SK-N-MC (cell line): ENCODE measurements around the gene RPP21.
A peak's percentile ranks its signal among the peaks of the same experiment; 100 is the strongest.

ENCODE experiments used
- DNase-seq: peaks from one replicate; pipeline ENCODE4 v3.0.0-alpha.2; 2011; ENCODE audit warnings: low read depth, low spot score
- H3K27ac ChIP-seq: fragments of 200-600 bp; sonication (generic); 2 replicates; pipeline ENCODE4 v1.5.1; 2016; ENCODE audit warnings: mixed run types
- H3K36me3 ChIP-seq: fragments of 200-600 bp; sonication (generic); 2 replicates; pipeline ENCODE4 v1.6.1; 2017; ENCODE audit warnings: antibody characterized with exemption, low read length, mixed read lengths; ENCODE audit not compliant: insufficient read depth
- H3K4me3 ChIP-seq: fragments of 200-600 bp; sonication (generic); 2 replicates; pipeline ENCODE4 v1.5.1; 2016
- H3K9ac ChIP-seq: fragments of 200-600 bp; sonication (generic); 2 replicates; pipeline ENCODE4 v1.8.0; 2017; ENCODE audit warnings: mixed run types, mixed read lengths; ENCODE audit not compliant: insufficient read length
- H3K9me3 ChIP-seq: fragments of 200-600 bp; sonication (generic); 2 replicates; pipeline ENCODE4 v1.6.1; 2017; ENCODE audit warnings: low read depth, mild to moderate bottlenecking, antibody characterized with exemption, low read length, moderate library complexity, mixed read lengths
- EZH2 ChIP-seq: fragments of 200-600 bp; sonication (generic); IDR thresholded peaks from one replicate; pipeline ENCODE4 v1.6.1; 2017; ENCODE audit warnings: antibody characterized with exemption
- FOXP2 ChIP-seq: optimal IDR thresholded peaks from 2 replicates; pipeline ENCODE3; 2011; ENCODE audit warnings: mild to moderate bottlenecking, moderate library complexity; ENCODE audit not compliant: insufficient read depth; ENCODE audit errors: extremely low read length, control extremely low read depth
- POLR2AphosphoS5 ChIP-seq: IDR thresholded peaks from 2 replicates; pipeline ENCODE4 v1.6.1; 2012; ENCODE audit warnings: mild to moderate bottlenecking, low read depth, low read length, borderline replicate concordance

Gene RPP21

DNA sequence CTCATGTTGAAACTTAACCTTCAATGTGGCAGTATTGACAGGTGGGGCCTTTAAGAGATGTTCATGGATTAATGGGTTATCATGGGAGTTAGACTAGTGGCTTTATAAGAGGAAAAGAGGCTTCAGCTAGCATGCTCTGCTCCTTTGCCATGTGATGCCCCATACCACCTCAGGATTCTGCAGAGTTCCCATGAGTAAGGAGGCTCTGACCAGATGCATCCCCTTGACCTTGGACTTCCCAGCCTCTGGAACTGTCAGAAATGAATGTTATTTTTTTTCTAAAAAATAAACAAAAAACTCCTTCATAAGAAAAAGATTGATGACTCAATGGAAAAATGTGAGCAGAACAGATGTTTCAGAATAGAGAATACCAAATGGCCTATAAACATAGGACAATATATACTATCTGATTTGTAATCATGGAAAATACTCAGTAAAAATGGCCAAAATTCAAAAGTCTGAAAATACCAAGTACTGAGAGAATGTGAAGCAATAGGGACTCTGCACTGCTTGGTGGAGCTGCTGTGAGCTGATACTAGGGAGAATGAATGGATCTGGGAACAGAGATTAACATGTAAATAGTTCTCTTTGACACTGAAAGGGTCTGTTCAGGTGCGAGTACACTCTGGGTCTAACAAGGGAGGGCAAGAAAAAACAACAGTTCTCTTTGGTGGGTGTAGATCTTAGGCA lies 25.7 kb upstream of the RPP21 start:
- Histone ChIP-seq H3K9ac (no peak overlapping the region), H3K9me3 (no peaks in the 10 kb centered on the region), H3K4me3 (no peak overlapping the region), H3K36me3 (peaks cover 49% of the 10 kb centered on the region), H3K27ac (no peak overlapping the region)
- no peak for TF ChIP-seq POLR2AphosphoS5
- no peak for TF ChIP-seq FOXP2
- no peak for TF ChIP-seq EZH2
- no peak for DNase-seq

DNA sequence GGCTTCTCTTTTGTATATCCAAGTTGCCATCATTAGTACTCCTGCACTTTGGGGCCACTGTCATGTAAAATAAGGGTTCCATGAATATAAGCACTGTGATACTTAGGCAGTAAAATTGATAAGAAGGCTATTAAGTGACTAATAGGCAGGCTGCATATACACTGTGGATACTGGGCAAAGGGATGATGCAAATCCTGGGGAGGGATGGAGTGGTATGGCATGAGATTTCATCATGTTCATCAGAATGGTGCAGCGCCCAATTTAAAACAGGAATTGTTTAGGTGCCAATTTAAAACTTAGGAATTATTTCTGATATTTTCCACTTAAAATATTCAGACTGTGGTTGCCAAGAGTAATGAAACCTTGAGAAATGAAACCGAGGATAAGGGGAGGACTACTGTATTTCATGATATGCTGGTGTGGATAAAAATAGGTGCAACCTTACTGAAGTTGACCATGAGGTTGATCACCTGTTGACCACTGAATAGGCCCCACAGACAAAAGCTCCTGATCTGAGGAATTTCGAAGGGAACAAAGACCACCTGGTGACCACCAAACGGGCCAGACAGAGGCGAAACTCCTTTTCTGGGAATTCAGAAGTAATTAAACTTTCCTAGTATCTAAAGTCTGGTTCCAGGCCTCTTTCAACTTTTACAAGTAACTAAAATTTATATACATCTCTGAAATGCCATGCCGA lies 23.1 kb upstream of the RPP21 start:
- Histone ChIP-seq H3K27ac (peak overlapping the region; percentile 63; the same call in 1 of the 2 replicates), H3K9ac (peak overlapping the region; percentile 34), H3K36me3 (peaks cover 25% of the 10 kb centered on the region), H3K9me3 (no peaks in the 10 kb centered on the region), H3K4me3 (no peak overlapping the region)
- DNase-seq, result no peak
- TF ChIP-seq FOXP2 (no peak), POLR2AphosphoS5 (no peak)

DNA sequence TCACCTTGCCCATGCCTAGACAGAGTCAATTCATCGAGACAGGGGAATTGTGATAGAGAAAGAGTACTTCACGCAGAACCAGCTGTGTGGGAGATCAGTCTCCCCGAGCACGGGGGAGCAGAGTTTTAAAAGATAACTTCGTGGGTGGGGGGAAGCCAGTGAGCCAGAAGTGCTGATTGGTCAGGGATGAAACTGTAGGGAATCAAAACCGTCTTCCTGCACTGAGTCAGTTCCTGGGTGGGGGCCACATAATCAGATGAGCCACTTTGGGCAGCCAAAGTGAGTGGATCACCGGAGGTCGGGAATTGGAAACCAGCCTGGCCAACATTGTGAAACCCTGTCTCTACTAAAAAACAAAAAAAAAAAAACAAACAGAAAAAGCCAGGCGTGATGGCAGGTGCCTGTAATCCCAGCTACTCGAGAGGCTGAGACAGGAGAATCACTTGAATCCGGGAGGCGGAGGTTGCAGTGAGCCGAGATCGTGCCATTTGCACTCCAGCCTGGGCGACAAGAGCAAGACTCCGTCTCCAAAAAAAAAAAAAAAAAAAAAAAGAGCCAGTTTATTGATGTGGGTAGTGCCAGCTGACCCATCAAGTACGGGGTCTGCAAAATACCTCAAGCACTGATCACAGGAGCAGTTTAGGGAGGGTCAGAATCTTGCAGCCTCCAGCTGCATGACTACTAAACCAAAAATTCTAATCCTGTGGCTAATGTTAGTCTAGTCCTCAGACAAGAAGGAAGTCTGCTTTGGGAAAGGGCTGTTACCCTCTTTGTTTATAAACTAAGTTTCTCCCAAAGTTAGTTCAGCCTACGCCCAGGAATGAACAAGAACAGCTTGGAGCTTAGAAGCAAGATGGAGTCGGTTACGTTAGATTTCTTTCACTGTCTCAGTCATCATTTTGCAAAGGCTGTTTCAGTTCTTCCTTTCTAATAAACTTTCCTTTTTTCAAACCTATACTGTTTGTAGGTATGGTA lies 22.1 kb upstream of the RPP21 start:
- no peak overlapping the region for H3K9ac ChIP-seq
- peak overlapping the region; percentile 63; the same call in 1 of the 2 replicates for H3K27ac ChIP-seq
- DNase-seq, result no peak
- no peak overlapping the region for H3K4me3 ChIP-seq
- peaks cover 20% of the 10 kb centered on the region for H3K36me3 ChIP-seq
- H3K9me3 ChIP-seq, result no peaks in the 10 kb centered on the region
- TF ChIP-seq FOXP2, result no peak

DNA sequence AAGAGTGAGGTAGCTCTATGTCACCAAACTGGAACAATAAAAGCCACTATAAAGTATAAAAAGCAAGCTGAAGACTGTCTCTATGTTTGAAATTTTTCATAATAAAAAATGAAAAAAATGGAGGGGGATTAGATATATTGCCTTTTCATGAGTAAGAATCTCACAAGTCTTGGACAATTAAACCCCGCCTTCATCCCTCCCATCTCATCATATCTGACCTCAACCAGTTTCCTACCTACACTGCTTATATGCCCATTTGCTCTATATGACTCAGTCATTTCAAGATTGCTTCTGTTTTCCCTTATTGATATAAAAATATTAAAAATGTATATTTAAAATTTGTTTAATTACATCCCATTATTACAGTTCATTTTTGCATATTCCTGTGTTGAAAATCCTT lies 21.1 kb upstream of the RPP21 start:
- peaks cover 19% of the 10 kb centered on the region for H3K36me3 ChIP-seq
- DNase-seq, result no peak
- no peak for TF ChIP-seq EZH2
- TF ChIP-seq POLR2AphosphoS5, result no peak
- TF ChIP-seq FOXP2, result no peak
- H3K9me3 ChIP-seq, result no peaks in the 10 kb centered on the region
- H3K4me3 ChIP-seq, result no peak overlapping the region
- H3K27ac ChIP-seq, result no peak overlapping the region
- H3K9ac ChIP-seq, result no peak overlapping the region

DNA sequence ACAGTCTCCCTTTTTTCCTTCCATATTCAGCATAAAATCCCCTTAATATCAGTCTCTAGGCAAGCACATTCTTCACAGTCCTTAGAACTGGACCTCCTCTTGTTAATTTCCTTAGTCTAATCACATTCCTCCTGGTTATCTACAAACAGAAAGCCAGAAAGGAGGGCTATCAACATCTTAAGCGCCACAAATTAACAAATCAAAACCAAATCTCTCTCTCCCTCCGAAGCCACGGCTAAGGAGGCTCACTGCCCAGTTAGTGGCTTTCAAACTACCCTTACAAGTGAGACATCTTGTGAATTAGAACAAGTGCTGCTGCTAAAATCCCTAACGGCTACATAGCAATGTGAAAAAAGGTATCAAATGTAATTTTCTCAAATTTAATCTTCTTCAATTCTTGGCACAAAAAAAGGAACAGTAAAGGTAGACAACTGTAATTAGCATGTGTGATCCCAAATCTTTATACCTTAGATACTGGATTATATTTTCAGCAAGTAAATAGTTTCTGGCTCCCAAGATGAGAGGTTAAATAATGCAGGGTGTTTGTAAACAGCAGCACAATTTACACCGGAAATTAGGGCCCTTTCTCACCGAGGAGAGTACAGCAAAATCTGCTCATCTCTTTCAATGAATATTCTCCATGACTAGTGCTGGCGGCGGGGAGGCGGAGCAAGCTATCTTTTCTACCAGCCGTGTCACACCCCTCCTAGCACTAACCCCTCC lies 19.6 kb upstream of the RPP21 start:
- H3K36me3 ChIP-seq, result peaks cover 22% of the 10 kb centered on the region
- peak overlapping the region; percentile 88 for H3K9ac ChIP-seq
- H3K27ac ChIP-seq, result 0 out of 2 replicates have a peak overlapping the region, but pooled peaks have one; percentile 10
- no peaks in the 10 kb centered on the region for H3K9me3 ChIP-seq
- DNase-seq, result no peak
- peak overlapping the region; percentile 96 for H3K4me3 ChIP-seq
- no peak for TF ChIP-seq FOXP2
- TF ChIP-seq POLR2AphosphoS5, result no peak
- TF ChIP-seq EZH2, result no peak

DNA sequence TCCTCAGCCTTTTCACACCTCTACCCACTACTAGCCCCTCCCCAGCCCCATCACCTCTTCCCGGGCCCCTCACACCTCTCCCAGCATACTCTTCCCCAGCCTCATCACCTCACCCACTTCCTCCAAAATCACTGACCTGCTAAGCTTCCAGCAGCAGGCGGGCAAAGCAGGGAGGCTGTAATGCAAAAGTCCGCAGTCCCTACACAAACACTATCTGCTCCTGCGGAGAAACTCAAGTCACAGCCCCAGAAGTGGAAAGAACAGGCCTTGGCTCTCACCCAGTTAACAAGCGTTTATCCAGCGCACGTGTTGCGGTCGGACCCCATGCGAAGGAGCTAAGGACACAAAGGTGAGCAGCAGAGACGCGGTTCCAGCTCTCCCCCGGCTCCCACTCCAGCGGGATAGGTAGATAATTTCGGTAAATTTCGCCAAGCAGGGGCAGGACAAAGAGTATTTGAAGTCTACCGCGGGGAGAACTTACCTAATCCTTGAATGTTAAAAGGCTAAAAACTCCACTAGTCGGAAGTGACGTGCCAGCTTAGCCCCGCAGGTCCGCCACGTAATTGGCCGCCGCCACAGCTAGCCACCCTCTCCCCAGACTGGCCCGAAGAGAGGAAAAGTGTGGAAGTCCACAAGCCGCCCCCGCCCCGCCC lies 19.0 kb upstream of the RPP21 start:
- H3K4me3 ChIP-seq, result peak overlapping the region; percentile 96
- peak; percentile 44 for DNase-seq
- H3K9me3 ChIP-seq, result no peaks in the 10 kb centered on the region
- peak overlapping the region; percentile 91 for H3K27ac ChIP-seq
- peak; percentile 18 for TF ChIP-seq POLR2AphosphoS5
- no peak for TF ChIP-seq FOXP2
- H3K9ac ChIP-seq, result peak overlapping the region; percentile 88
- peaks cover 27% of the 10 kb centered on the region for H3K36me3 ChIP-seq

DNA sequence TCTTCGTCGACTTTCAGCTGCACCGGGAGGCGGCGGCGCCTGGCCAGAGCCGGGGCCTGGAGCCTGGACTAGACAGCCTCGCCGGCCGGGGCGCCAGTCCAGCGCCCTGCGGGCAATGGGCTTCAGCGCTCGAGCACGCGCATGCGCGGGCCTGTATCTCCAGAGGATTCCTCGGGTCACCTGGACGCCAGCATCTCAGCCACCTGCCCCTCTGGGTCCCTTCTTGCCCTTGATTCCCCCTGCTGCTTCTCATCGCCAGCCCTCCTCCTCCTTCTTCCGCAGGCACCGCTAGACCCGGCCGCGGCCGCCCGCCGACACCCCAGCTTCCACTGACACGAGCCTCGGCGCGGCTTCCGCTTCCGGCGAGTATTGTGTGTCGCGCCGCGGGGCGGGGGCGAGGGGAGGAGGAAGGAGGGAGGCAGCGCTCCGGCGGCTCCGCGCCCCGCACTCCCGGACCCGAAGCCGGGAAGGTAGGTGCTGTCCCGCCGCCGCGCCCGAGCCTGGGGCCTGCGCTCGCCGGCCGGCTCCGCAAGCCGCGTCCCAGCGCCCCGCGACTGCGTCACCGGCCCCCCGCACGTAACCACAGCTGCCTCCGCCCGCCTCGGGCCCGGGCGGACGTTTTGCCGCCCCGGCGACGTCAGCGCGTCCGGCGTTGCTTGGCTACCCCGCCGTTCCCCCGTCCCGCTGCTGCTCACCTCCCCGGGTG lies 18.3 kb upstream of the RPP21 start, which contains the start of gene TRIM39:
Gene TRIM39, plus strand, starts transcription at position 402 of the 706 bp plus-strand sequence. CDS start 2,391 bp downstream, outside the sequence.
- H3K4me3 ChIP-seq, result peak within 1 kb of the TSS; percentile 96
- no peak for TF ChIP-seq FOXP2
- no peak for TF ChIP-seq EZH2
- peak; percentile 81 for TF ChIP-seq POLR2AphosphoS5

More for the DNA sequence above, 18.3 kb upstream of the RPP21 start, which contains the start of gene TRIM39:
- peaks cover 28% of the 10 kb centered on the region for H3K36me3 ChIP-seq
- H3K9me3 ChIP-seq, result no peaks in the 10 kb centered on the region
- H3K27ac ChIP-seq, result peak within 1 kb of the TSS; percentile 91
- peak within 1 kb of the TSS; percentile 88 for H3K9ac ChIP-seq
- no peak for DNase-seq
